ENCODE results near the gene HPD.

Gene HPD

DNA sequence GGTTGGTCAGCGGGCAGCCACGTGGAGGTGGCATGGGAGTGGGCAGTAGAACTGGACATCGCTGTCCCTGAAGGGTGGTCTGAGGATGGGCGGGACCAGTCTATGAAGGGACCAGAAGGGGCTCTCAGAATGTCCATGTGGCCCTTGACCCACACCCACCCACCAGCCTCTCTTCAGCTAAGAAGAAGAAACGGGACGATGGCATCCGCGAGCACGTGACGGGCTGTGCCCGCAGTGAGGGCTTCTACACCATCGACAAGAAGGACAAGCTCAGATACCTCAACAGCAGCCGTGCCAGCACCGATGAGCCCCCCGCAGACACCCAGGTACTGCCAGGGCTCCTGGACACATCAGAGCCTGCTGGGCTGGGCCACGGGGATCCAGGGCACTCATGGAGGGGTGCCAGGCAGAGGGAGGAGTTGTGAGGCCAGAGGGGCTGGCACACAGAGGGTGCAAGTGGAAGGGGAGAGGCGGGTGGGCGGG is 33.6 kb downstream of the HPD start:
- no peak overlapping the region for H3K23ac ChIP-seq (ENCODE audit: low read depth, low read length, poor library complexity)
- H2BK12ac ChIP-seq (ENCODE audit: low read length) = no peak overlapping the region
- no peak overlapping the region for H3K27ac ChIP-seq (replicated peaks; ENCODE audit: low read length)
- H2BK5ac ChIP-seq (ENCODE audit: low read length) = no peak overlapping the region
- H3K4me1 ChIP-seq (ENCODE audit: control insufficient read depth in 2 of 2, insufficient read depth in 1 of 2, low read depth in 1 of 2, low read length in 2 of 2) = no peaks in the 10 kb centered on the region
- H3K27me3 ChIP-seq (ENCODE audit: control insufficient read depth in 3 of 3, insufficient read depth in 3 of 3, low read depth in 1 of 3, low read length in 3 of 3) = no peaks in the 10 kb centered on the region
- no peak overlapping the region for H4K91ac ChIP-seq (ENCODE audit: low read depth, low read length, poor library complexity)
- H3K36me3 ChIP-seq (replicated peaks in 1 of 2; ENCODE audit: control insufficient read depth in 2 of 2, insufficient read depth in 2 of 2, low read length in 2 of 2) = peaks cover 52 to 95% of the 10 kb centered on the region in 2 donors
- no peaks in the 10 kb centered on the region for H3K9me3 ChIP-seq (replicated peaks in 1 of 2; ENCODE audit: control insufficient read depth in 2 of 2, insufficient read depth in 1 of 2, low read depth in 1 of 2, low read length in 2 of 2)
- no peak overlapping the region for H3K4ac ChIP-seq (ENCODE audit: low read length)
- no peak overlapping the region for H2BK120ac ChIP-seq (ENCODE audit: low read depth, low read length)
- peak overlapping the region; percentile 2 for H3K9ac ChIP-seq (ENCODE audit: low read depth, low read length, poor library complexity)
- H2BK15ac ChIP-seq (ENCODE audit: low read length) = no peak overlapping the region
- H3K4me3 ChIP-seq (ENCODE audit: low read length in 2 of 2) = no peak overlapping the region
- no peak overlapping the region for H2AK5ac ChIP-seq (ENCODE audit: low read depth, low read length)
- no peak overlapping the region for H2AFZ ChIP-seq (ENCODE audit: low read length)
- no peaks in the 10 kb centered on the region for H3K79me1 ChIP-seq (ENCODE audit: low read depth, low read length)
- H3K18ac ChIP-seq (ENCODE audit: low read length) = no peak overlapping the region
- no peak overlapping the region for H4K8ac ChIP-seq (ENCODE audit: low read depth, low read length)
- DNase-seq (ENCODE audit: low spot score) = no peak
- H3K4me2 ChIP-seq (ENCODE audit: insufficient read depth, low read length, poor library complexity, severe bottlenecking) = no peak overlapping the region
- WGBS, 2 donors (ENCODE audit: extremely low coverage in 2 of 2, insufficient read length in 2 of 2, insufficient replicate concordance in 1 of 2) = no CpG with 5 or more reads among the region's 18 CpGs
- H3K14ac ChIP-seq (ENCODE audit: low read length) = no peak overlapping the region

- H3K4me2 ChIP-seq (ENCODE audit: insufficient read depth, low read length, poor library complexity, severe bottlenecking) = no peak overlapping the region
- H3K4me3 ChIP-seq (ENCODE audit: low read length in 2 of 2) = peak overlapping the region in 1 of 2 donors; percentile 11
- no peak overlapping the region for H3K27ac ChIP-seq (replicated peaks; ENCODE audit: low read length)
- no peaks in the 10 kb centered on the region for H3K4me1 ChIP-seq (ENCODE audit: control insufficient read depth in 2 of 2, insufficient read depth in 1 of 2, low read depth in 1 of 2, low read length in 2 of 2)
- no peak overlapping the region for H3K9ac ChIP-seq (ENCODE audit: low read depth, low read length, poor library complexity)
- H3K27me3 ChIP-seq (ENCODE audit: control insufficient read depth in 3 of 3, insufficient read depth in 3 of 3, low read depth in 1 of 3, low read length in 3 of 3) = no peaks in the 10 kb centered on the region
- peaks cover 6% of the 10 kb centered on the region for H3K79me1 ChIP-seq (ENCODE audit: low read depth, low read length)
- H2BK15ac ChIP-seq (ENCODE audit: low read length) = no peak overlapping the region
- H3K4ac ChIP-seq (ENCODE audit: low read length) = no peak overlapping the region
- no peaks in the 10 kb centered on the region for H3K9me3 ChIP-seq (replicated peaks in 1 of 2; ENCODE audit: control insufficient read depth in 2 of 2, insufficient read depth in 1 of 2, low read depth in 1 of 2, low read length in 2 of 2)
- no peak overlapping the region for H2BK120ac ChIP-seq (ENCODE audit: low read depth, low read length)
- peak overlapping the region; percentile 2 for H2BK5ac ChIP-seq (ENCODE audit: low read length)
- no peak overlapping the region for H4K8ac ChIP-seq (ENCODE audit: low read depth, low read length)
- H2BK12ac ChIP-seq (ENCODE audit: low read length) = no peak overlapping the region
- WGBS, 2 donors (ENCODE audit: extremely low coverage in 2 of 2, insufficient read length in 2 of 2, insufficient replicate concordance in 1 of 2) = no CpG with 5 or more reads among the region's 12 CpGs
- no peak for DNase-seq (ENCODE audit: low spot score)
- peaks cover 51 to 93% of the 10 kb centered on the region in 2 donors for H3K36me3 ChIP-seq (replicated peaks in 1 of 2; ENCODE audit: control insufficient read depth in 2 of 2, insufficient read depth in 2 of 2, low read length in 2 of 2)
- H4K91ac ChIP-seq (ENCODE audit: low read depth, low read length, poor library complexity) = no peak overlapping the region
- H2AK5ac ChIP-seq (ENCODE audit: low read depth, low read length) = no peak overlapping the region
- no peak overlapping the region for H3K23ac ChIP-seq (ENCODE audit: low read depth, low read length, poor library complexity)
- no peak overlapping the region for H3K14ac ChIP-seq (ENCODE audit: low read length)
- no peak overlapping the region for H2AFZ ChIP-seq (ENCODE audit: low read length)
- no peak overlapping the region for H3K18ac ChIP-seq (ENCODE audit: low read length)
Observed at GRCh38 chr12:121823727-121824115, 34.9 kb downstream of the HPD start.

DNA sequence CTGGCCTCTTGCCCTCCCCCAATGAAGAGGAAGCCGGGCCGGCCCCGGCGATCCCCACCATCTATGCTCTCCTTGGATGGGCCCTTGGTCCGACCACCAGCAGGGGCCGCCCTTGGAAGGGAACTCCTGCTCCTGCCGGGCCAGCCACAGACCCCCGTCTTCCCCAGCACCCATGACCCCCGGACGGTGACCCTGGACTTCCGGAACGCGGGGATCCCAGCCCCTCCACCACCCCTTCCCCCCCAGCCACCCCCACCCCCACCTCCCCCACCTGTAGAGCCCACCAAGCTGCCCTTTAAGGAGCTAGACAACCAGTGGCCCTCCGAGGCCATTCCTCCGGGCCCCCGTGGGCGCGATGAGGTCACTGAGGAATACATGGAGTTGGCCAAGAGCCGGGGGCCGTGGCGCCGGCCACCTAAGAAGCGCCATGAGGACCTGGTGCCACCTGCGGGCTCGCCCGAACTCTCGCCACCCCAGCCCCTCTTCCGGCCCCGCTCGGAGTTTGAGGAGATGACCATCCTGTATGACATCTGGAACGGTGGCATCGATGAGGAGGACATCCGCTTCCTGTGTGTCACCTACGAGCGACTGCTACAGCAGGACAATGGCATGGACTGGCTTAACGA is 35.4 kb downstream of the HPD start:
- Histone ChIP-seq H3K14ac (ENCODE audit: low read length) (no peak overlapping the region), H3K4me2 (ENCODE audit: insufficient read depth, low read length, poor library complexity, severe bottlenecking) (no peak overlapping the region), H2AK5ac (ENCODE audit: low read depth, low read length) (no peak overlapping the region), H3K9ac (ENCODE audit: low read depth, low read length, poor library complexity) (no peak overlapping the region), H3K4me3 (ENCODE audit: low read length in 2 of 2) (peak overlapping the region in 1 of 2 donors; percentile 11), H3K36me3 (replicated peaks in 1 of 2; ENCODE audit: control insufficient read depth in 2 of 2, insufficient read depth in 2 of 2, low read length in 2 of 2) (peaks cover 48 to 88% of the 10 kb centered on the region in 2 donors), H4K91ac (ENCODE audit: low read depth, low read length, poor library complexity) (no peak overlapping the region), H3K18ac (ENCODE audit: low read length) (no peak overlapping the region), H4K8ac (ENCODE audit: low read depth, low read length) (no peak overlapping the region), H3K79me1 (ENCODE audit: low read depth, low read length) (peaks cover 6% of the 10 kb centered on the region), H2BK120ac (ENCODE audit: low read depth, low read length) (no peak overlapping the region), H2BK12ac (ENCODE audit: low read length) (no peak overlapping the region), H2AFZ (ENCODE audit: low read length) (no peak overlapping the region), H3K23ac (ENCODE audit: low read depth, low read length, poor library complexity) (no peak overlapping the region), H3K9me3 (replicated peaks in 1 of 2; ENCODE audit: control insufficient read depth in 2 of 2, insufficient read depth in 1 of 2, low read depth in 1 of 2, low read length in 2 of 2) (no peaks in the 10 kb centered on the region), H3K4ac (ENCODE audit: low read length) (no peak overlapping the region), H2BK5ac (ENCODE audit: low read length) (peak overlapping the region; percentile 2), H3K27ac (replicated peaks; ENCODE audit: low read length) (no peak overlapping the region), H3K4me1 (ENCODE audit: control insufficient read depth in 2 of 2, insufficient read depth in 1 of 2, low read depth in 1 of 2, low read length in 2 of 2) (no peaks in the 10 kb centered on the region), H3K27me3 (ENCODE audit: control insufficient read depth in 3 of 3, insufficient read depth in 3 of 3, low read depth in 1 of 3, low read length in 3 of 3) (no peaks in the 10 kb centered on the region), H2BK15ac (ENCODE audit: low read length) (no peak overlapping the region)
- DNase-seq (ENCODE audit: low spot score) = no peak
- WGBS, 2 donors (ENCODE audit: extremely low coverage in 2 of 2, insufficient read length in 2 of 2, insufficient replicate concordance in 1 of 2) = no CpG with 5 or more reads among the region's 36 CpGs

GRCh38 chr12:121822393-121823100 is 36.1 kb downstream of the HPD start:
- H3K18ac ChIP-seq (ENCODE audit: low read length) = no peak overlapping the region
- H3K27me3 ChIP-seq (ENCODE audit: control insufficient read depth in 3 of 3, insufficient read depth in 3 of 3, low read depth in 1 of 3, low read length in 3 of 3) = no peaks in the 10 kb centered on the region
- H4K8ac ChIP-seq (ENCODE audit: low read depth, low read length) = no peak overlapping the region
- no peak overlapping the region for H2AFZ ChIP-seq (ENCODE audit: low read length)
- no peak overlapping the region for H3K4me2 ChIP-seq (ENCODE audit: insufficient read depth, low read length, poor library complexity, severe bottlenecking)
- H3K79me1 ChIP-seq (ENCODE audit: low read depth, low read length) = peaks cover 6% of the 10 kb centered on the region
- H2BK15ac ChIP-seq (ENCODE audit: low read length) = no peak overlapping the region
- H3K14ac ChIP-seq (ENCODE audit: low read length) = no peak overlapping the region
- no peak overlapping the region for H2AK5ac ChIP-seq (ENCODE audit: low read depth, low read length)
- H3K4ac ChIP-seq (ENCODE audit: low read length) = no peak overlapping the region
- WGBS, 2 donors (ENCODE audit: extremely low coverage in 2 of 2, insufficient read length in 2 of 2, insufficient replicate concordance in 1 of 2) = no CpG with 5 or more reads among the region's 39 CpGs
- no peak overlapping the region for H3K9ac ChIP-seq (ENCODE audit: low read depth, low read length, poor library complexity)
- no peak overlapping the region for H3K4me3 ChIP-seq (ENCODE audit: low read length in 2 of 2)
- H3K4me1 ChIP-seq (ENCODE audit: control insufficient read depth in 2 of 2, insufficient read depth in 1 of 2, low read depth in 1 of 2, low read length in 2 of 2) = no peaks in the 10 kb centered on the region
- peak overlapping the region; percentile 52 for H3K23ac ChIP-seq (ENCODE audit: low read depth, low read length, poor library complexity)
- no peak for DNase-seq (ENCODE audit: low spot score)
- H3K27ac ChIP-seq (replicated peaks; ENCODE audit: low read length) = no peak overlapping the region
- H2BK5ac ChIP-seq (ENCODE audit: low read length) = no peak overlapping the region
- H2BK12ac ChIP-seq (ENCODE audit: low read length) = no peak overlapping the region
- no peak overlapping the region for H2BK120ac ChIP-seq (ENCODE audit: low read depth, low read length)
- peaks cover 47 to 87% of the 10 kb centered on the region in 2 donors for H3K36me3 ChIP-seq (replicated peaks in 1 of 2; ENCODE audit: control insufficient read depth in 2 of 2, insufficient read depth in 2 of 2, low read length in 2 of 2)
- H4K91ac ChIP-seq (ENCODE audit: low read depth, low read length, poor library complexity) = no peak overlapping the region
- H3K9me3 ChIP-seq (replicated peaks in 1 of 2; ENCODE audit: control insufficient read depth in 2 of 2, insufficient read depth in 1 of 2, low read depth in 1 of 2, low read length in 2 of 2) = no peaks in the 10 kb centered on the region
